Measurements from ENCODE around the gene SMS.
"Not testable (repeated sequence)": the region's sequence is repeated elsewhere in the genome, so short reads cannot be mapped to it uniquely, and the experiment has no call there.

The SMS gene

GRCh38 chrX:21948897-21949578 is 8.5 kb downstream of the SMS start:
- H3K4me3 ChIP-seq (ENCODE audit: low read depth, low read length), result no peak overlapping the region

GRCh38 chrX:21949689-21950088 is 9.2 kb downstream of the SMS start:
- DNase-seq (ENCODE audit: low read depth), result no peak
- no peak overlapping the region for H3K4me3 ChIP-seq (ENCODE audit: low read depth, low read length)

More at GRCh38 chrX:21948897-21949578, 8.5 kb downstream of the SMS start:
- no peak for DNase-seq (ENCODE audit: low read depth)

DNA sequence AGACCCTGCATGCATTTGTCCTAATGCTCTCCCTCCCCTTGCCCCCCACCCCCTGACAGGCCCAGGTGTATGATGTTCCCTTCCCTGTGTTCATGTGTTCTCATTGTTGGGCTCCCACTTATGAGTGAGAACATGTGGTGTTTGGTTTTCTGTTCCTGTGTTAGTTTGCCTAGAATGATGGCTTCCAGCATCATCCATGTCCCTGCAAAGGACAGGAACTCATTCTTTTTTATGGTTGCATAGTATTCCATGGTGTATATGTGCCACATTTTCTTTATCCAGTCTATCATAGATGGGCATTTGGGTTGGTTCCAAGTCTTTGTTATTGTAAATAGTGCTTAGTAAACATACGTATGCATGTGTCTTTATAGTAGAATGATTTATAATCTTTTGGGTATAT is 10.0 kb downstream of the SMS start:
- not testable (repeated sequence) for DNase-seq (ENCODE audit: low read depth); H3K4me3 ChIP-seq (ENCODE audit: low read depth, low read length)

GRCh38 chrX:21952624-21953023 is 12.1 kb downstream of the SMS start:
- H3K4me3 ChIP-seq (ENCODE audit: low read depth, low read length), result no peak overlapping the region
- no peak for DNase-seq (ENCODE audit: low read depth)

- DNase-seq (ENCODE audit: low read depth); H3K4me3 ChIP-seq (ENCODE audit: low read depth, low read length): not testable (repeated sequence)
Measured at GRCh38 chrX:21953195-21953830, 12.8 kb downstream of the SMS start.

DNA sequence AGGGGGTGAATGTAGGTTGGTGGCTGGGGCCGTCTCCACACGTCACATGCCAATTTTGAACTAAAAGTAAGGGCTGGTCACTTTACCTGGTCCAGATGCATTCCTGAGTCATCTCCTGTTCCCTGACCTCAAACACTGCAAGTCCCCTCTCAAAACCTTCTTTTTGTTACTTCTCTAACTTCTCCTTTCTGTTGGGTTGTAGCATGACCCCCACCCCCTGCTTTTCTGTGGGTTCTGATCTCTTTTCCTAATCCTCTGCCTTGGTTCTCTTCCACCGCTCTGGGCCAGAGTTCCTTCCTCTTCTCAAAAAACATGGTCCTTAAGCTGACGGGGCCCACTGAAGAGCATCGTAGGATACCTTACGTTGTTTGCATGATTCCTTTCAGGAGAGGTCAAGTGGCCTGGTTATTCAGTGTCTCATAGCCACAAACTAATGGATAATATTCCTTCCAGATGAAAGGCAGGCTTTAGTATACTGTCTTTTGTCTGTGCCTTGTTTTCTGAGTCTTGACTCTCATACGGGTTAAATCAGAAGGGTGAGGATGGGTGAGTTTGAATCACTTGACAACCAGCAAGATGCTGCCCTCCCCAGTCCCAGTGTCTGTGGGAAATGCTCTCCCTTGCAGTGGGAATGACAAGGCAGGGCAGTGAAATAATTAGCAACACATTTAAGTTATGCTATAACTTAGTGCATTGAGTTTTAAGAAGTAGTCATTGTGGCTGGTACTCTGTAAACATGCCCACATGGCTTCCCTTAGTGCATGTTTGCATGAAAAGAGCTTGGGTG is 15.1 kb downstream of the SMS start:
- no peak for DNase-seq (ENCODE audit: low read depth)
- no peak overlapping the region for H3K4me3 ChIP-seq (ENCODE audit: low read depth, low read length)

DNA sequence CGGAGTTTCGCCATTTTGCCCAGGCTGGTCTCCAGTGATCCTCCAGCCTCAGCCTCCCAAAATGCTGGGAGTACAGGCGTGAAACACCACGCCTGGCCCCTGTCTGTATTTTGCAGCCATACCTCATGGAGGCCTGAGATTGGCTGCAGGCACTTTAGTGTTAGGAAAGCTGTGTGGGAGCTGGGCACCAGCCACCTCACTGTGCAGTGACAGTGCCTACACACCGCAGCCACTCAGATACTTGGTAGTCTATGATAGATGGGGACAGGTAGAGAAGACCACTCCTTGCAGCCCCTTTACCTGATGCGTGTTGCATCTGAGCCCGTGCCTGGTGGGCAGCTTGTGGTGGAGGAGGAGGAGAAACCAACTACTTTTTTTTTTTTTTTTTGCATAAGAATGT is 16.3 kb downstream of the SMS start:
- DNase-seq (ENCODE audit: low read depth), result no peak

GRCh38 chrX:21958187-21958586 is 17.7 kb downstream of the SMS start:
- DNase-seq (ENCODE audit: low read depth), result no peak
- H3K4me3 ChIP-seq (ENCODE audit: low read depth, low read length), result no peak overlapping the region

More for the DNA sequence above, 16.3 kb downstream of the SMS start:
- no peak overlapping the region for H3K4me3 ChIP-seq (ENCODE audit: low read depth, low read length)

DNA sequence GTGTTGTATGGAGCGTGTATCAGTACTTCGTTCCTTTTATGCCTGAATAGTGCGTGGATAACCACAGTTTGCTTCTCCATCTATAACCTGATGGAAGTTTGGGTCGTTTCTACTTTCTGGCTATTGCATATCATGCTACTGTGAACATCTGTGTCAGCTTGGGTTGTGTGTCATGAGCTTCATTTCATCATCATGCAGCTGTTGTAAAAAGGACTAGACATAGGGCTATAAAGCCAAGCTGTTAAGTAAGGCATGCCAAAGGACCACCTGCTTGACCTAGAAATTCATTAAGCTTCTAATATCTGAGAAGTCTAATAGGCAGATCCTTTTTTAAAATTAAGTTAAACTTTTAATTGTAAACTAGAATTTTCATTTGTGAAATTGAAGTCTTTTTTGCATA is 18.4 kb downstream of the SMS start:
- no peak overlapping the region for H3K4me3 ChIP-seq (ENCODE audit: low read depth, low read length)
- no peak for DNase-seq (ENCODE audit: low read depth)

DNA sequence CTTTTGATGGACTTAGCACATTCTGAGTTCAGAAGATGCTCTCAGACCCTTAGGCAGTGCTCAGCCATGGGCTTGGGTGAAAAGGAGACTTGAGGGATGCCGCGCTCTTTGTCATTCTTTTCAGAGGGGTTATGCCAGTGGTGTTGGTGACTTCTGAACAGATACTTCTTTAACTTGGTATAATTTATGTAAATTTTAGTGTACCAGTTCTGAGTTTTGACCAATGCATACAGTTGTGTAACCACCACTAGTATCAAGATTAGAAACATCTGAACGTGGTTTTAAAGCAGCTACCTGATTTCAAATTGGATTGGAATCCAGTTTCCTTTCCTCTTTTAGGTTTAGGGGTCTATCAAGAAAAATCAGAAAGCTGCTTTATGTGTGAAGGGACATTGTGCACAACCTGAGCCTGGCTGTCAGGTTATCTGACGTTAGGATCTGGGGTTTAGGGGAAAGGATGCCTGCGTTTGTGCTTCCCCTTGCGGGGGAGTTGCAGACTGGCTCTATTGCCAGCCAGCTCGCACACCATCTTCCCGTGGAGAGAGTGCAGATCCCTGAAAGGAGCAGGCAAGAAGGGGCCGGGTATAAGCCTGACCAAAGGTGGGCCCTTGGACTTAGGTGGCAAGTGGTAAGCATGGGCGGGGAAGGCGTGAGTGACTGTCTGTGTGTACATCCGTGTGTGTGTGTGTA is 19.0 kb downstream of the SMS start:
- DNase-seq (ENCODE audit: low read depth), result no peak
- H3K4me3 ChIP-seq (ENCODE audit: low read depth, low read length), result no peak overlapping the region

- DNase-seq (ENCODE audit: low read depth), result no peak
- no peak overlapping the region for H3K4me3 ChIP-seq (ENCODE audit: low read depth, low read length)
Measured at GRCh38 chrX:21960569-21961541, 20.3 kb downstream of the SMS start.

DNA sequence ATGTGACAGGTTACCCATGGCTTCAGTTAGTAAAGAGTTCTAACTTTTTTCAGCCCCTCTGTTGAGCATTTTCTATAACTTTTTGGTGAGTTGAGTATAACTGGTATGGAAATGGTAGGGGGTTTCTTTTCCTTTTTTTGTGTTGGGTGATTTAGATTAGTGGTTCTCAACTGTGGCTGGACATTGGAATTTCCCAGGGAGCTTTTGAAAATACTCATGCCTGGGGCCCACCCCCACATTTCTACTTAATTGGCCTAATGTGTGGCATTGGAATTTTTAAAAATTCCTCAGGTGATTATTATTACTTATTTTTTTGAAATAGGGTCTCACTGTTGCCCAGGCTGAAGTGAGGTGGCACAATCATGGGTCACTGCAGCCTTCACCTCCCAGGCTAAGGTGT is 21.9 kb downstream of the SMS start:
- no peak for DNase-seq (ENCODE audit: low read depth)
- H3K4me3 ChIP-seq (ENCODE audit: low read depth, low read length), result no peak overlapping the region

- no peak overlapping the region for H3K4me3 ChIP-seq (ENCODE audit: low read depth, low read length)
- DNase-seq (ENCODE audit: low read depth), result no peak
Measured at GRCh38 chrX:21963269-21963668, 22.8 kb downstream of the SMS start.

GRCh38 chrX:21963731-21964405 is 23.4 kb downstream of the SMS start:
- no peak overlapping the region for H3K4me3 ChIP-seq (ENCODE audit: low read depth, low read length)
- no peak for DNase-seq (ENCODE audit: low read depth)

- no peak overlapping the region for H3K4me3 ChIP-seq (ENCODE audit: low read depth, low read length)
- DNase-seq (ENCODE audit: low read depth), result no peak
Measured at GRCh38 chrX:21966866-21967265, 26.4 kb downstream of the SMS start.

- no peak overlapping the region for H3K4me3 ChIP-seq (ENCODE audit: low read depth, low read length)
- DNase-seq (ENCODE audit: low read depth), result no peak
Measured at GRCh38 chrX:21968333-21968732, 27.8 kb downstream of the SMS start.

DNA sequence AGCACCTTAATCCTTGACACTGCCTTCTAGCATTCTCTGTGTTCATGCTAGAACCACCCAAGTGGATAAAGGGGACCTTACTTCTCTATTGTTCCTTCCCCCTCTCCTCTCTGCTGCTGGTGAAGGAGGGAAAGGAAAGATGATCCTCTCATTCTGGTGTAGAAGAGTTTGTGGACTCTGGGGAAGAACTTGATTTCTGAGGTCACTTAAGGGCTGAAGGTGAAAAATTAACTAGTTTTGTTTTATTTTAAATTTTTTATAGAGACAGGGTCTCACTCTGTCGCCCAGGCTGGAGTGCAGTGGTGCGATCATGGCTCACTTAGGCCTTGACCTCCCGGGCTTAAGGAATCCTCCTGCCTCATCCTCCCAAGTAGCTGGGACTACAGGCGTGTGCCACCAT is 29.8 kb downstream of the SMS start:
- no peak for DNase-seq (ENCODE audit: low read depth)
- H3K4me3 ChIP-seq (ENCODE audit: low read depth, low read length), result no peak overlapping the region

GRCh38 chrX:21972046-21972445 is 31.5 kb downstream of the SMS start:
- DNase-seq (ENCODE audit: low read depth), result no peak
- H3K4me3 ChIP-seq (ENCODE audit: low read depth, low read length), result no peak overlapping the region

Measured in skeletal muscle cell (primary cell).